SK-N-SH (cell line): ENCODE results near the gene TMEM94.

Experiments used
- CTCF ChIP-seq: fragments of 200-600 bp; sonication (generic); IDR thresholded peaks from 2 replicates; pipeline ENCODE4 v1.6.1; 2017; ENCODE audit warnings: antibody characterized with exemption, mild to moderate bottlenecking, moderate library complexity
- EP300 ChIP-seq, 2 experiments: IDR thresholded peaks; 2 replicates each; pipeline versions ENCODE4 v1.4.0 to v1.6.1; 2012; ENCODE audit warnings: borderline replicate concordance in 1 of 2, low read depth in 1 of 2, low read length in 1 of 2
- GABPA ChIP-seq: IDR thresholded peaks from 2 replicates; pipeline ENCODE4 v1.4.0; 2012; ENCODE audit warnings: low read depth, mild to moderate bottlenecking
- MXI1 ChIP-seq: IDR thresholded peaks from 2 replicates; pipeline ENCODE4 v1.6.1; 2012; ENCODE audit warnings: mild to moderate bottlenecking, low read depth, low read length, improper control_type of control experiment

DNA sequence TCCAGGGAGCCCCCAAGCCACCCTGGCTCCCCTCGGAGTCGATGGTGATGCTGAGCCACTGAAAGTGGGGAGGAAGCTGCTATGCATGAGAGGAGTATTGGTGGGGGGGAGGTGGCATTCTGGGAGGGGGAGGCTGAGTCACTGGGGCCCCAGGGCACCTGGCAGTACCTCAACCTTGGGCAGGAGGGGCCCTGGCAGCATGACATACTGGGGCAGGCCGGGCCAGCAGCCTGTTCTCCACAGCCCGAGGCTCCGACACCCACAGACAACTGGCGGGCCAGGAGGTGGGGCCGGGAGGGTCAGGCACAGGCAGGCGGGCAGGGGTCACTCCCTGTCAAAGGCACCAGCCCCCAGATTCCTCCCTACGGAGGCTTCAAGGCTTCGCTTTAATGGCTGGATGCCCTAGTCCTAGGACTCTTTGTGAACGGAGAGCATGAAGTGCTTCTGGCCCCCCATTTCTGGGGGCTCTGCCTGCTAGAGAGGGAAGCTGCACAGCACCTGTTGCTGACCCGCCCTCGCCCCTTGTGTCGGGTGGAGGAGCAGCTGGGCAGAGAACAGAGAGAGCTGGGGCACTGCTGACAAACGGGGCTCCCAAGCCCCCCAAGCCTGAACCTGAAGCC lies 58.0 kb downstream of the TMEM94 start:
- TF ChIP-seq GABPA (no peak), EP300 (IDR thresholded peaks at IDR 0.05; ENCODE audit: borderline replicate concordance in 1 of 2, low read depth in 1 of 2, low read length in 1 of 2) (no peak), CTCF (no peak), MXI1 (no peak; the same call in 1 of the 2 replicates)
